Suprapubic skin (tissue), 3 donors: ENCODE results near the gene DDX43.

ENCODE experiments used
- CTCF ChIP-seq, 2 donors: fragments of 200-600 bp in 1 of 2; fragments of 450-650 bp in 1 of 2; sonication (generic) in 1 of 2; IDR thresholded peaks; one replicate each; pipeline ENCODE4 v1.5.1; 2016 to 2019; ENCODE audit warnings: antibody characterized with exemption in 2 of 2, mild to moderate bottlenecking in 1 of 2, moderate library complexity in 1 of 2
- POLR2A ChIP-seq, 2 donors: fragments of 450-650 bp; IDR thresholded peaks; one replicate each; pipeline ENCODE4 v1.6.1; 2017; ENCODE audit warnings: antibody characterized with exemption in 2 of 2, mild to moderate bottlenecking in 2 of 2, moderate library complexity in 2 of 2

DNA sequence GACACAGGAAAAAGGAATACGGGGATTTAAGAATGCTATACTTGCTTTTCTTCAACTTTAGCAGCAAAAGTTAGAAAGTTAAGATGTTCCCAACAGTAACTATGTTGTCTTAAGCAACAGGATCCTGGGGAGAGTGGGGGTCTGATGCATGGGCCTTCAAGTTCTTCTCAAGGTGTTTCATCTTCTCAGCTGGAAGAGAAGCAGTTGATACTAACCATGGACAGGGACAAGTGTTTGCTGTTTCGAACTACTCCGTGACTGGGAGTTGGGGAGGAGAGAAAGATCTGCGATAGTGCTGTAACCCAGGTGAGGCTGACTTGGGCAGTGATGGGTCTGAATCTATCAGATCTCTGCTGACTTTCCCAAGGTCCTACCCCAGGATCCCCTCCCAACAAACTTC is 26.0 kb upstream of the DDX43 start:
- no peak for TF ChIP-seq CTCF (IDR thresholded peaks at IDR 0.05)
- no peak for TF ChIP-seq POLR2A (IDR thresholded peaks at IDR 0.05)
